Effector memory CD8-positive, alpha-beta T cell (primary cell): ENCODE measurements around the gene NLE1.

Experiments
- ATAC-seq: fragments of 150-1000 bp; cut with Tn5 transposase; replicated peaks from 2 replicates; pipeline ENCODE4 v1.10.0; 2021; ENCODE audit warnings: mild to moderate bottlenecking, moderate library complexity
- DNase-seq, 3 experiments: peaks; one replicate each; pipeline ENCODE4 v3.0.0; 2021
- H3K27ac Mint-ChIP-seq, 2 donors: one replicate each; pipeline ENCODE4 v1.8.0; 2022; ENCODE audit warnings: mild to moderate bottlenecking in 2 of 2, mixed read lengths in 2 of 2, moderate library complexity in 2 of 2
- H3K27me3 Mint-ChIP-seq, 2 donors: one replicate each; pipeline ENCODE4 v1.8.0; 2022; ENCODE audit warnings: mixed read lengths in 2 of 2
- H3K36me3 Mint-ChIP-seq: one replicate; pipeline ENCODE4 v1.8.0; 2022; ENCODE audit warnings: mild to moderate bottlenecking, moderate library complexity, mixed read lengths; ENCODE audit not compliant: insufficient read depth
- H3K4me1 Mint-ChIP-seq, 2 donors: one replicate each; pipeline ENCODE4 v1.8.0; 2022; ENCODE audit warnings: low read depth in 2 of 2, mixed read lengths in 2 of 2
- H3K4me3 Mint-ChIP-seq, 2 donors: one replicate each; pipeline ENCODE4 v1.8.0; 2022; ENCODE audit warnings: mild to moderate bottlenecking in 2 of 2, mixed read lengths in 2 of 2, moderate library complexity in 2 of 2
- H3K9me3 Mint-ChIP-seq, 2 donors: one replicate each; pipeline ENCODE4 v1.8.0; 2022; ENCODE audit warnings: mixed read lengths in 2 of 2

The NLE1 gene

DNA sequence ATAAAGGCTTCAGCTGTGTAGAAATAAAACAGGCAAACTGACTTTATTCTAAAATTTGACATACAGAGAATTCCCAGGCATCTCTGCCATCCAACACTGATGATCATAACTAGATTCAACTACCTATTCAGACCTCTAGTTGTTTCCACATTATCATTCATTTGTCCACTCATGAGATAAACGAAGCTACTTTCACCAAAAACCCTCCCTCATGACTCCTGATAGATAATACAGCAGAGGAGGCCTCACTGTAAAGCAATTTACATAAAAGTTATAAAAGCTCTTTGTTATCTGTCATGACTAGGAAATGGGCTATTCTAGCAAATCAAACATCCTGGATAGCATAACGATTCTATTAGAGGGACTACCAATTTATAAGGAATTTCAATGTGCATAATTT lies 59.0 kb downstream of the NLE1 start:
- no peaks in the 10 kb centered on the region for H3K9me3 Mint-ChIP-seq
- no peaks in the 10 kb centered on the region for H3K27me3 Mint-ChIP-seq
- peaks cover 46 to 80% of the 10 kb centered on the region in 2 donors for H3K4me1 Mint-ChIP-seq
- DNase-seq = no peak
- H3K36me3 Mint-ChIP-seq = peaks cover 11% of the 10 kb centered on the region
- peak overlapping the region; percentile 4 to 86 for H3K27ac Mint-ChIP-seq
- peak overlapping the region; percentile 41 to 50 for H3K4me3 Mint-ChIP-seq
- no peak for ATAC-seq

DNA sequence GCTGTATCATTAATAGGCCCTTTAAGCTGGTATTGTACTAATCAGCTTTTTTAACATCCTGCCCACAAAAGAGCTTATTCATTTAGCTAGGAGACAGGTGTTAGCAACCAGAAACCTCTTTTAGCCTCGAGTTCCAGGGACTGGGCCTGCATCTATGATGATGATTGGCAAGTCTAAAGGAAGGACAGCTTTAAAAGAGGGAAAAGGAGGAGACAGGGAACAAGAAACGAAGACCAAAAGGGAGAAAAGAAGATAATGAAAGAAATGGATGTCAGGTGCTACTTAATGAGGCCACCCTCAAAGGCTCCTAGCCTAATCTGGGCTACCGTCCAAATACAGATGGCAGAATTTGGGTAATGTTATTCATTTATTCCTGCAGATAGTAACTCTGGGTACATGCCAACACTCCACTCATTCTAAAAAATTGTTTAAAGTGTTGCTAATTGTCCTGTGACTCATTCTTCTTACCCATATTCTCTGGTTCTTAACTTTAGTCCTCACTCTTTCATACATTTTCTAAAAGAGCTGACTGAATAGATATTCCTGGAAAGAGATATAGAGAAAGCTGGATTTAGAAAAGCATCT lies 59.9 kb downstream of the NLE1 start:
- H3K4me3 Mint-ChIP-seq = peak overlapping the region in 1 of 2 donors; percentile 59
- H3K27me3 Mint-ChIP-seq = no peaks in the 10 kb centered on the region
- H3K36me3 Mint-ChIP-seq = peaks cover 4% of the 10 kb centered on the region
- DNase-seq = no peak
- peak; percentile 83 for ATAC-seq
- no peaks in the 10 kb centered on the region for H3K9me3 Mint-ChIP-seq
- peaks cover 40 to 79% of the 10 kb centered on the region in 2 donors for H3K4me1 Mint-ChIP-seq
- peak overlapping the region; percentile 4 to 86 for H3K27ac Mint-ChIP-seq

GRCh38 chr17:35081638-35082037 lies 60.5 kb downstream of the NLE1 start:
- ATAC-seq = no peak
- Mint-ChIP-seq H3K27me3 (no peaks in the 10 kb centered on the region), H3K36me3 (peaks cover 4% of the 10 kb centered on the region), H3K4me1 (peaks cover 36 to 73% of the 10 kb centered on the region in 2 donors), H3K9me3 (no peaks in the 10 kb centered on the region), H3K27ac (peak overlapping the region; percentile 4 to 86), H3K4me3 (no peak overlapping the region)
- DNase-seq = no peak

DNA sequence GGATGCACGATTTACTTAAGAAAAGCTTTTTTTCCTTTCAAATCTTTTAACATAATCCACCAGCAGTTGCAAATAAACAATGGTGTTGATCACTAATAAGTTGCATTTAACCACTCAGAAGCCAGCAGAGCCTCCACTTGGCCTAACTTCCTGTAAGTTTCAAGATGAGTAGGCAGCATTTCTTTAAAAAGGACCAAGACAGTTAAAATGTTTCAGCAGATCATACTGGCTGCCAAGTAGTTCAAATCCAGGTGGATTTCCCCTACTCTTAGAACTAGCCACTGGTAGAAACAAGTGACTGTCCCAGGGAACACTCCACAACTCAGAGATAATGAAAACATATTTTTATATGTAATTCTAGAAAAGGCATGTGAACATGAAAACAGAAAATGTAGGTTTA lies 61.6 kb downstream of the NLE1 start:
- no peak for ATAC-seq
- H3K27ac Mint-ChIP-seq = peak overlapping the region; percentile 30 to 70
- no peaks in the 10 kb centered on the region for H3K27me3 Mint-ChIP-seq
- peak overlapping the region; percentile 47 to 54 for H3K4me3 Mint-ChIP-seq
- no peaks in the 10 kb centered on the region for H3K9me3 Mint-ChIP-seq
- no peak for DNase-seq
- H3K4me1 Mint-ChIP-seq = peaks cover 31 to 65% of the 10 kb centered on the region in 2 donors
- H3K36me3 Mint-ChIP-seq = peaks cover 4% of the 10 kb centered on the region

GRCh38 chr17:35079547-35080423 lies 62.3 kb downstream of the NLE1 start:
- Mint-ChIP-seq H3K27me3 (no peaks in the 10 kb centered on the region), H3K36me3 (peaks cover 4% of the 10 kb centered on the region), H3K9me3 (no peaks in the 10 kb centered on the region), H3K4me3 (peak overlapping the region in 1 of 2 donors; percentile 54), H3K4me1 (peaks cover 36 to 64% of the 10 kb centered on the region in 2 donors), H3K27ac (peak overlapping the region; percentile 30 to 70)
- no peak for ATAC-seq
- DNase-seq = no peak
